HEK293T (cell line): Measurements from ENCODE around the gene CD109.

Source experiments
- ARNT ChIP-seq: fragments of 450-650 bp; IDR thresholded peaks from 2 replicates; pipeline ENCODE4 v1.6.1; 2017; ENCODE audit warnings: mild to moderate bottlenecking
- BHLHE40 ChIP-seq: fragments of 450-650 bp; IDR thresholded peaks from 2 replicates; pipeline ENCODE4 v1.6.1; 2016; ENCODE audit warnings: mild to moderate bottlenecking, moderate library complexity, borderline replicate concordance
- FOXA1 ChIP-seq: fragments of 450-650 bp; IDR thresholded peaks from 2 replicates; pipeline ENCODE4 v1.6.1; 2016; ENCODE audit warnings: mild to moderate bottlenecking
- FOXM1 ChIP-seq: fragments of 450-650 bp; IDR thresholded peaks from 2 replicates; pipeline ENCODE4 v1.6.1; 2017; ENCODE audit warnings: mild to moderate bottlenecking, borderline replicate concordance
- NFRKB ChIP-seq: fragments of 450-650 bp; IDR thresholded peaks from 2 replicates; pipeline ENCODE4 v1.6.1; 2016; ENCODE audit warnings: mild to moderate bottlenecking, moderate library complexity
- SUZ12 ChIP-seq: fragments of 450-650 bp; IDR thresholded peaks from 2 replicates; pipeline ENCODE4 v1.6.1; 2016; ENCODE audit warnings: mild to moderate bottlenecking
- TARDBP ChIP-seq: fragments of 450-650 bp; IDR thresholded peaks from 2 replicates; pipeline ENCODE4 v1.6.1; 2016
- TF ChIP-seq, protein P1 (sequence below): fragments of 450-650 bp; IDR thresholded peaks from 2 replicates; pipeline ENCODE4 v1.6.1; 2016

DNA sequence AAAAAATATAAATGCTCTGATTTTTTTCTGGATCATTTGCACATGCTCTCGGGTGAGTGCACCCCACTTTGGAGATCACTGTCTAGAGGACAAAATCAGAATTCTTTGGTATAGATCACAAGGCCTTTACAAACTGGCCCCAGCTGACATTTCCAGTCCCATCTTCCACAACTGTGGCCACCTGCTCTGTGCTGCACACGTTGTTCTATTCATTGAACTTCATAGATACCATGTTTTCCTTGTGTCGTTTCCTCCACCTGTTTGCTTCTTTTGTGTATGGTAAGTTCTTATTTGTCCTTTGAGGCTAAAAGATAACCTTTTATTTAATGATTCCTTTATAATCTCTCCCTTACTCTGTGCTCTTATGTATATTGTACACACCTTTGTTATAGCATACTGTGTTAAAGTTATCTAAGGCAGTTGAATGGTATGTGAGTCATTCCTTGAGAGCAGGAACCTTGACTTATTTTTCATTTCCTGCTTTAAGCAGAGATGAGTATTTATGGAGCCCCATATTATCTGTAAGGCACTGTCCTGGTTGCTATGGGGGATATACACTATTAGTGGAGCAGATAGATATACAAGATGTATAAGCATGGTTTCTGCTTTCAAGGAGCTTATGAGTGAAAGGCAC lies 30.2 kb upstream of the CD109 start:
- TF ChIP-seq ARNT (no peak), BHLHE40 (no peak), TARDBP (no peak), FOXM1 (no peak), FOXA1 (no peak), SUZ12 (no peak), NFRKB (no peak)
- TF ChIP-seq, protein P1, sequence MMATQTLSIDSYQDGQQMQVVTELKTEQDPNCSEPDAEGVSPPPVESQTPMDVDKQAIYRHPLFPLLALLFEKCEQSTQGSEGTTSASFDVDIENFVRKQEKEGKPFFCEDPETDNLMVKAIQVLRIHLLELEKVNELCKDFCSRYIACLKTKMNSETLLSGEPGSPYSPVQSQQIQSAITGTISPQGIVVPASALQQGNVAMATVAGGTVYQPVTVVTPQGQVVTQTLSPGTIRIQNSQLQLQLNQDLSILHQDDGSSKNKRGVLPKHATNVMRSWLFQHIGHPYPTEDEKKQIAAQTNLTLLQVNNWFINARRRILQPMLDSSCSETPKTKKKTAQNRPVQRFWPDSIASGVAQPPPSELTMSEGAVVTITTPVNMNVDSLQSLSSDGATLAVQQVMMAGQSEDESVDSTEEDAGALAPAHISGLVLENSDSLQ: no peak
